HG03135 (cell line): ENCODE results near the gene RPL10A.

Source experiments
- ATAC-seq: cut with Tn5 transposase; IDR thresholded peaks from one replicate; pipeline ENCODE4 v1.9.1; 2021; ENCODE audit warnings: mild to moderate bottlenecking, moderate library complexity; ENCODE audit not compliant: unreplicated experiment

RPL10A gene

GRCh38 chr6:35448191-35448590 lies 20.0 kb upstream of the RPL10A start:
- no peak for ATAC-seq

GRCh38 chr6:35449287-35449881 lies 18.8 kb upstream of the RPL10A start:
- no peak for ATAC-seq

DNA sequence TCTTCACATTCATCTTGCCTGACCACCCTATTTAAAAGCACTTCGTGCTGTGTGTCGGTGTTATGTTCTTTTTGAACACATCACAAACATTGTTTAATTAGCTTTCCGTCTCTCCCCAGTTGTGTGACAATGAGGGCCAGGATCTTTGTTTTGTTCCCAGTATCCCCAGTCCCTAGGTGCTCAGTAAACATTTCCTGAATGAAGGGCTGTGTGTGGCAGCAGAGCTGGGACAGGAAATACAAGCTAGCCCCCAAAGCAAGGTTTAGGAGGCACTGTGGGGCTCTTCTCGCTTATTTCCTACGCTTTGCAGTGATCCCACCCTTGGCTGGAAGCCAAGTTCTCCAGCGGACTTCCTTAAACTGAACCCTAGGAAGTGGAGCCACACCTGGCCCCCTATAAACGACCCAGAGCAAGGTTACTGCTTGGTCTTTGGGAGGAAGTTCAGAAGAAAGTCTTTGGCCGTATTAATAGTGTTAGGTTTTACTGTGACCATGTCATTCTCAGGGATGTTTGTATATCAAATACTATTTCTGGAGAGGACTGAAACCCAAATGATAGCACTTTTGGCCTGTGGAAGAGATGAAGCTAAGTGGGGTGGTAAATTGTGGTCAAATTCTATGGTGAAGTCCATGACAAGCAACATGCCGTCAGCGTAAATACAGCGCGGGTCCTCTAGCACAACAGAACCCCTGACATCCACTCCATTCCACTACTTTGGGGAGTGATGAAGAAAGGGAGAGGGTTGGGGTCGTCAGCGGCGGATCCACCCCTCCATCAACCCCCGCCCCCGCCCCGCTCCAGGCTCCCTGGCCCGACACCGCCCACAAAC lies 16.6 kb upstream of the RPL10A start:
- no peak for ATAC-seq

DNA sequence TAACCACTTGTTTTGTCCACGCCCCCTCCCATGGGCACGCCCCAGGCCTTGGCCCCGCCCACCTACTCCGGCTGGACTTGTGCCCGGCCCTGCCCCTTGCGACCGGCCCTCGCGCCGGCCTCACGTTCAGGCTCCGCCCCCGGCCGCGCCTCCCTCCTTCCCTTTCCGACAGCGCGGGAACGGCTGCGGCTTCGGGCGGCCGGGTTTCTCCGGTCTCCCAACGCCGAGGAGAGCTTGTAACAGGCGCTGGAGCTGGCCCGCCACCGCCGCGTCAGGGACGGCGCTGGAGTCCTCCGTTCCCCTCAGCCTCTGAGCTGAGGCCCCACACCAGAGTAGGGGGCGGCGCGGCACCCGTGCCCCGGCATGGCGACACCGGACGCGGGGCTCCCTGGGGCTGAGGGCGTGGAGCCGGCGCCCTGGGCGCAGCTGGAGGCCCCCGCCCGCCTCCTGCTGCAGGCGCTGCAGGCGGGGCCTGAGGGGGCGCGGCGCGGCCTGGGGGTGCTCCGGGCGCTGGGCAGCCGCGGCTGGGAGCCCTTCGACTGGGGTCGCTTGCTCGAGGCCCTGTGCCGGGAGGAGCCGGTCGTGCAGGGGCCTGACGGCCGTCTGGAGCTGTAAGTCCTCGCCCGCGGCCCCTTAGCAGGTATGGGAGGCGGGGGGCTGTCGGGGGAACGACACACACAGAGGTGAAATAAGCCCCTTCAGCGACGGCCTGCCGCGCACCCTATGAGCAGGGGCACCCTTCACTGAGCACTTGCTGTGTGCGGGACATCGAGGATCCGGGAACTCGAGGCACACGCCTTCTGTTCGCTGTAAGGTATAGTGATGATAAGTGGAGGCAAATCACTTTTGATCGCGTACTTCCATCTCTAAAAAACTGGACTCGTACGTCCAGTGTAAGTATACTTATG lies 15.8 kb upstream of the RPL10A start, which contains the start of gene FANCE:
Gene FANCE, plus strand, starts transcription at position 156 of the 908 bp plus-strand sequence. Its CDS starts 208 bp downstream, at position 364.
- ATAC-seq, result peak; percentile 87

GRCh38 chr6:35453236-35453635 lies 15.0 kb upstream of the RPL10A start:
- no peak for ATAC-seq

GRCh38 chr6:35454391-35455110 lies 13.7 kb upstream of the RPL10A start:
- ATAC-seq, result no peak

- ATAC-seq, result no peak
These were observed 10.3 kb upstream of the RPL10A start for GRCh38 chr6:35457907-35458306.

DNA sequence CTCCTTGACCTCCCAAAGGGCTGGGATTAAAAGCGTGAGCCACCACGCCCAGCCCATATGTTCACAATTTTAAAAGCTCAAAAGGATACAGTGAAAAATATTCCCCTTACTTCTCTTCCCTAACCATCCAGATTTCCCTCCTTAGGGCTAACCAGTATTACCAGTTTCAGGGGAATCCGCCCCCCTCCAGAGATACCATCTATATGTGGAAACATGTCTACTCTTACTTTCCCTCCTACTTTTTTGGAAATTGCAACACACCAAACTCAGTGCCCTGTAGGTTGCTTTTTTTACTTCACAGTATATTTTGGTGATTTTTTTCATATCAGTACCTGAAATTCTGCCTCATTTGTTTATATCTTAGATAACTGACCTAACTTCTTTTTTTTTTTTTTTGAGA lies 6.9 kb upstream of the RPL10A start:
- no peak for ATAC-seq

DNA sequence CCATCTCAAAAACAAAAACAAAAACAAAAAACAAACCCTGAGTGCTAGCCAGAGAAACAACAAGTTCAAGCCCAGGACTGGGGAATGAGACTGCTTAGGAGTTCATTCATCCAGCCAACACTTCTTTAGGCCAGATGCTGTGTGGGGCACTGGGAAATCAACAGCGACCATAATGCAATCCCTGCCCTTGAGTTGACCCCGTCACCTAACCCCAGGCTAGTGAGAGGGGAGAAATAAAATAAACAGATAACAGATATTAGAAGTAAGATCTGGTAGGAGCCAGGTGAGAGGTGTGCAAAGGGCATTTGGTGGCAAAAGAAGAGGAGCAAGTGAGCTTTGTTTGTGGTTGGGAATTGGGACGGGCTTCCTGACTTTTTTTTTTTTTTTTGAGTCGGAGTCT lies 4.9 kb upstream of the RPL10A start:
- no peak for ATAC-seq

DNA sequence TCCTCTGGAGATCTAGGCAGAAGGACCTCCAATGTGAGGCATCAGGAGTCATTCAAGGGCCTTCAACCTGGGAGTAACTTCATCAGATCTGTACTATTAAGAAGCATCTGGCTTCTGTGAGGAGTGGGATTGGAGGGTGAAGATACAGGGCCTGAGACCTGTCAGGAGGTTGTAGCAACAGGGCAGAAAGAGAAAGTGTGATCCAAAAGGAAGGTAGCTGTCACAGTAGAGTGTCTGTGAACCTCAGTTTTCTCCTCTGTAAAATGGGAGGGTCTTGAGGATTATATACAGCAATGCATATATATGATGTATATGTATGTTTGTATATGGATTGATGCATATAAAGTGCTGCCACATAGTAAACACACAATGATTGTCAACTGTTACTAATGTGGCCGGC lies 2.6 kb upstream of the RPL10A start:
- ATAC-seq, result no peak

DNA sequence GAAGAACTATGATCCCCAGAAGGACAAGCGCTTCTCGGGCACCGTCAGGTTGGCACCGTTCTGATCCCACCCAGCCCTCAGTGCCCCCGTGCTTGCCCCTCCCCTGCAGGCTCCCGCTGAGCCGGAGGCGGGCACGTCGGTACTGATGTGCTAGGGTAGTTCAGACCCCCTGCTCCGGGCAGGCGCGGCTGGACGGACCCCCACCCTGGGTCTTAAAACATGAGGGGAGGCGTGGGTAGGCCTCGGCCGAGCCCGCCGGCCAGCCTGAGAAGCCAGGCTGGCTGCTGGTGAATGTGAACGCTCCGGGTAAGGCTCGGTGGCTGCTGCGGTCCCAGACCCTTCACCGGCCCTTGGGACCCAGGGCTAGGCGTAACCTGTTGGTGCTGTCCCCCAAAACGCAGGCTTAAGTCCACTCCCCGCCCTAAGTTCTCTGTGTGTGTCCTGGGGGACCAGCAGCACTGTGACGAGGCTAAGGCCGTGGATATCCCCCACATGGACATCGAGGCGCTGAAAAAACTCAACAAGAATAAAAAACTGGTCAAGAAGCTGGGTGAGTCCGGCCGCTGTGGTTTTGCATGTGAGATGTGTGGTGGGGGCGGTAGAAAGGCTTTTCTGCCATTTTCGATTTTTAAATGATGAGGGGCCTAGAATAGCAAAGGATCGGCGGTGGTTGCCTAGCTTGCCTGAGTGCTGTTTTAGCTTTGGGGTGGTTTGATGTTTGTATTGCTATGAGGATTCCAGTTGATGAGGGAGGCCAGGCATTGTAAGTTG lies 964 bp downstream of the RPL10A start:
- peak; percentile 6 for ATAC-seq

DNA sequence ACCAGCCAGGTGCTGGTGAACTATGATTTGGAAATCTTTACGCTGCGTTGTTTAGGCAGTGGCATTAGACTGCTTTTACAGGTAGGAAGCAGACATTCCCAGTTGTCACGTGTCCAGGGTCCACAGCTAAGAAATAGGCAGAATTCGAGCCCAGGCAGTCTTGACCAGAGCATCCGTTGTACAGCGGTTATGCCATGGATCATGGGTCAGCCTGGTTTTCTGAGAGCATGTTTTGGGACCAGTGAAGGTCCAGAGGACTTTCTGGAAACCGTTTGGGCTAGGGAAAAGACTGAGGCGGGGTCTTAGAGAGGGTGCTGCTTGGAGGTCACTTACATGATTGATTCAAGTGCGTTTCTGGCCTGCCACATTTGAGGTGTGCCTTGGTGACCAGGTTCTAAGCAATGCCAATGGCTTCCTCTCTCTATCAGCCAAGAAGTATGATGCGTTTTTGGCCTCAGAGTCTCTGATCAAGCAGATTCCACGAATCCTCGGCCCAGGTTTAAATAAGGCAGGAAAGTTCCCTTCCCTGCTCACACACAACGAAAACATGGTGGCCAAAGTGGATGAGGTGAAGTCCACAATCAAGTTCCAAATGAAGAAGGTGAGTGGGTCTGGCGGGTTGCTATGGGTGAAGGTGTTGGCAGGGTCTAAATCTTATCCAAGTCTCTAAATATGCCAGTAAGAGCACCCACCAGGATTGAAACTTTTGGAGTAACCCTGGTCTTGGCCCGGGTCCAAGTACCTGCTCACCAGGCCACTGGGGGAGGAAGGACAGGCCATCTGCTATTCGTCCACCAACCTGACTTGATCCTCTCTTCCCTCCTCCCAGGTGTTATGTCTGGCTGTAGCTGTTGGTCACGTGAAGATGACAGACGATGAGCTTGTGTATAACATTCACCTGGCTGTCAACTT lies 1.8 kb downstream of the RPL10A start:
- ATAC-seq, result no peak

GRCh38 chr6:35470663-35471120 lies 2.5 kb downstream of the RPL10A start:
- no peak for ATAC-seq

GRCh38 chr6:35471836-35472345 lies 3.7 kb downstream of the RPL10A start:
- no peak for ATAC-seq

- ATAC-seq, result no peak
These were observed 5.1 kb downstream of the RPL10A start for GRCh38 chr6:35473075-35473849.

DNA sequence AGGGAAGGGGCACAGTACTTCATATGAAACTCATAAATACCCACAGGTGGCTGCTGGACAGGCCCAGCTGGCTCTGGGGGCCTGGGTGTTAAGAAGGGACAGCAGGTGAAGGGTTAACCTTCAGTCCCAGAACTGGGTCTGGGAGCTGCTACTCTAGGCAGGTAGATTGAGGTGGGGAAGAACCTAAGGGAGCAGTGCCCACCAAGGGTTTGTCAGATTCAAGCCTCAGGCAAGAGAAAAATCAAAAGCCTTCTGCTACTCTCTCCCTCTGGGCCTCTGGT lies 5.6 kb downstream of the RPL10A start:
- no peak for ATAC-seq

- no peak for ATAC-seq
These were observed 6.1 kb downstream of the RPL10A start for GRCh38 chr6:35474131-35474941.
